Keratinocyte (primary cell): Measurements from ENCODE around the gene CACNA2D1. TPM values are rescaled to one million over a fixed set of nuclear protein-coding genes. Genes with fewer than 3 reads are reported as not detected.

Experiments
- DNase-seq: peaks from one replicate; pipeline ENCODE4 v3.0.0-alpha.2; 2011; ENCODE audit warnings: low read depth, missing footprints, low spot score
- FAIRE-seq: peaks from 2 replicates; lab custom pipeline; 2011; peaks lifted over from hg19 to GRCh38; lab: Jason Lieb, UNC
- H2AFZ ChIP-seq: 2 replicates; pipeline ENCODE4 v1.6.0; 2012; ENCODE audit warnings: low read length, control low read depth, inconsistent platforms; ENCODE audit not compliant: control insufficient read depth
- H3K27ac ChIP-seq: 2 replicates; pipeline ENCODE4 v1.5.1; 2011; ENCODE audit warnings: low read length; ENCODE audit not compliant: control insufficient read depth, insufficient read depth
- H3K27me3 ChIP-seq: 3 replicates; pipeline ENCODE4 v1.6.0; 2011; ENCODE audit warnings: low read length; ENCODE audit not compliant: control insufficient read depth, insufficient read depth; ENCODE audit errors: extremely low read depth
- H3K36me3 ChIP-seq, 2 experiments: 2 replicates in 1 of 2; 3 replicates in 1 of 2; pipeline ENCODE4 v1.5.1; 2011; ENCODE audit warnings: low read length in 2 of 2, mild to moderate bottlenecking in 1 of 2; ENCODE audit not compliant: control insufficient read depth in 2 of 2, insufficient read depth in 2 of 2; ENCODE audit errors: extremely low read depth in 1 of 2
- H3K4me1 ChIP-seq: 3 replicates; pipeline ENCODE4 v1.5.1; 2011; ENCODE audit warnings: low read length; ENCODE audit not compliant: control insufficient read depth, insufficient read depth; ENCODE audit errors: extremely low read depth
- H3K4me2 ChIP-seq: 3 replicates; pipeline ENCODE4 v1.6.0; 2011; ENCODE audit warnings: low read depth, low read length; ENCODE audit not compliant: control insufficient read depth, insufficient read depth; ENCODE audit errors: extremely low read depth
- H3K4me3 ChIP-seq, 3 experiments: fragments of 200-600 bp in 1 of 3; sonication (generic) in 1 of 3; 2 replicates in 2 of 3; 3 replicates in 1 of 3; pipeline ENCODE4 v1.5.1; 2011 to 2016; ENCODE audit warnings: low read length in 3 of 3, mild to moderate bottlenecking in 3 of 3, control low read depth in 2 of 3, inconsistent platforms in 1 of 3, low read depth in 1 of 3, mixed read lengths in 1 of 3, mixed run types in 1 of 3, moderate library complexity in 1 of 3; ENCODE audit not compliant: control insufficient read depth in 2 of 3, insufficient read depth in 2 of 3; ENCODE audit errors: extremely low read depth in 1 of 3
- H3K79me2 ChIP-seq: 2 replicates; pipeline ENCODE4 v1.6.0; 2012; ENCODE audit warnings: low read length; ENCODE audit not compliant: control insufficient read depth, insufficient read depth
- H3K9ac ChIP-seq: 3 replicates; pipeline ENCODE4 v1.6.0; 2011; ENCODE audit warnings: low read length; ENCODE audit not compliant: control insufficient read depth, insufficient read depth; ENCODE audit errors: extremely low read depth
- H3K9me1 ChIP-seq: 3 replicates; pipeline ENCODE4 v1.6.0; 2011; ENCODE audit warnings: low read length; ENCODE audit not compliant: control insufficient read depth, insufficient read depth; ENCODE audit errors: extremely low read depth
- H3K9me3 ChIP-seq: 2 replicates; pipeline ENCODE4 v1.5.1; 2012; ENCODE audit warnings: low read depth, low read length; ENCODE audit not compliant: control insufficient read depth
- H4K20me1 ChIP-seq: 3 replicates; pipeline ENCODE4 v1.6.0; 2011; ENCODE audit warnings: low read length; ENCODE audit not compliant: control insufficient read depth, insufficient read depth; ENCODE audit errors: extremely low read depth
- EZH2 ChIP-seq: IDR thresholded peaks from one replicate; pipeline ENCODE4 v1.6.1; 2012; ENCODE audit warnings: inconsistent platforms, mild to moderate bottlenecking, low read length, moderate library complexity
- dilution Hi-C: fragments of 300-500 bp; cut with MboI; formaldehyde crosslinking; loops from one replicate; pipeline ENCODE4 v1.7.0; 2020; ENCODE audit warnings: low sequenced_read_pairs; ENCODE audit not compliant: extremely low pct_ligation_motif_present
- polyA plus RNA-seq, 5 experiments: library from polyadenylated mRNA; depleted of rRNA in 3 of 5; stranded (reverse) in 3 of 5; stranded (forward) in 1 of 5; unstranded in 1 of 5; fragments of >200 nt; gene quantifications; 1 replicate in 1 of 5; 2 replicates in 3 of 5; 3 replicates in 1 of 5; pipeline versions ENCODE4 v1.2.1 to v1.2.3, GENCODE V29; 2011 to 2012; ENCODE audit warnings: missing spikeins in 2 of 5, low read depth in 1 of 5, low replicate concordance in 1 of 5
- TF ChIP-seq, protein P1 (sequence below), 3 experiments: IDR thresholded peaks in 1 of 3; conservative IDR thresholded peaks in 1 of 3; optimal IDR thresholded peaks in 1 of 3; 2 replicates in 2 of 3; 3 replicates in 1 of 3; pipeline versions ENCODE3 to v1.5.1; 2011; ENCODE audit warnings: low read length in 3 of 3, mild to moderate bottlenecking in 3 of 3, moderate library complexity in 2 of 3, control low read depth in 1 of 3, inconsistent platforms in 1 of 3; ENCODE audit not compliant: insufficient read depth in 2 of 3; ENCODE audit errors: extremely low read depth in 1 of 3

The CACNA2D1 gene
- polyA plus RNA-seq, 1 donor (not counting 4 experiments of a cell fraction or from before 2014, with no cell fraction given), result 1.8 TPM

DNA sequence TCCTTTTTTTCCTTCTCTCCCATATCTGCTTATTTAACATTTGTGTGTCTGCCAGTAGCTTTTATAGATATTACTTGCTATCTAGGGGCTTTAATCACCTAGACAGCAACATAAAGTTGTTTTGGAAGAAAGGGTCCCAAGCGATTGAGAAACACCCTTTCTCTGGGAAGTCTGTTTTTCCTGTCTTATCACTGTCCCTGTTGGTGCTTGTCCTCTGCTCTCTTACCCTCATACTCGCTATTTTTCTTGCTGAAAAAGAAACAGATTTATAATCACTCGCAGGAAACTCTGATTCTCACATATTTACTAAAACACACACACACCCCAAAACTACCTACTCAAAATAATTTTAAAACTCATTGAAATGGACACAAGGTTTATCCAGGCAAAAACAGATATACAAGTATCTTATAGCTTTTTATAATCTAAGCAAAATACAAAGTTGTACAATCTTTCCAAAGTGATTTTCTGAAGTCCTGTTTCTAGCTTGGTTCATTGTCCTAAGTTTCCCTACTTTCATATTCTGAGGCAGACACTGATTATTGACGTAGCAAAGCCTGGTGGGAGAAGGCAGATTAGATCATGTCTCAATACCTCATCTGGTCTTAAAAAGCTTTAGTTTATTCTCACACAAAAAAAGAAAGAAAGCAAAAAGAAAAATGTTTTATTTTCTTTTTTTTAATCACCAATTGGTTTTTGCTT, 157.3 kb downstream of the CACNA2D1 start:
- no peak for DNase-seq
- dilution Hi-C loops, result no loop called here
- no peaks in the 10 kb centered on the region for H3K79me2 ChIP-seq
- no peaks in the 10 kb centered on the region for H3K9me1 ChIP-seq
- H3K9ac ChIP-seq, result no peak overlapping the region
- TF ChIP-seq EZH2, result no peak
- TF ChIP-seq, protein P1, sequence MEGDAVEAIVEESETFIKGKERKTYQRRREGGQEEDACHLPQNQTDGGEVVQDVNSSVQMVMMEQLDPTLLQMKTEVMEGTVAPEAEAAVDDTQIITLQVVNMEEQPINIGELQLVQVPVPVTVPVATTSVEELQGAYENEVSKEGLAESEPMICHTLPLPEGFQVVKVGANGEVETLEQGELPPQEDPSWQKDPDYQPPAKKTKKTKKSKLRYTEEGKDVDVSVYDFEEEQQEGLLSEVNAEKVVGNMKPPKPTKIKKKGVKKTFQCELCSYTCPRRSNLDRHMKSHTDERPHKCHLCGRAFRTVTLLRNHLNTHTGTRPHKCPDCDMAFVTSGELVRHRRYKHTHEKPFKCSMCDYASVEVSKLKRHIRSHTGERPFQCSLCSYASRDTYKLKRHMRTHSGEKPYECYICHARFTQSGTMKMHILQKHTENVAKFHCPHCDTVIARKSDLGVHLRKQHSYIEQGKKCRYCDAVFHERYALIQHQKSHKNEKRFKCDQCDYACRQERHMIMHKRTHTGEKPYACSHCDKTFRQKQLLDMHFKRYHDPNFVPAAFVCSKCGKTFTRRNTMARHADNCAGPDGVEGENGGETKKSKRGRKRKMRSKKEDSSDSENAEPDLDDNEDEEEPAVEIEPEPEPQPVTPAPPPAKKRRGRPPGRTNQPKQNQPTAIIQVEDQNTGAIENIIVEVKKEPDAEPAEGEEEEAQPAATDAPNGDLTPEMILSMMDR (optimal IDR thresholded peaks at IDR 0.05 in 1 of 3, IDR thresholded peaks at IDR 0.05 in 1 of 3, conservative IDR thresholded peaks at IDR 0.05 in 1 of 3; ENCODE audit: extremely low read depth in 1 of 3, insufficient read depth in 2 of 3, low read length in 3 of 3), result no peak
- no peak overlapping the region for H3K4me2 ChIP-seq
- no peaks in the 10 kb centered on the region for H3K4me1 ChIP-seq
- no peaks in the 10 kb centered on the region for H3K9me3 ChIP-seq
- no peaks in the 10 kb centered on the region for H3K36me3 ChIP-seq
- H4K20me1 ChIP-seq, result no peaks in the 10 kb centered on the region
- H3K27me3 ChIP-seq, result no peaks in the 10 kb centered on the region
- no peak for FAIRE-seq
- H3K27ac ChIP-seq, result no peak overlapping the region
- H2AFZ ChIP-seq, result no peak overlapping the region
- no peak overlapping the region for H3K4me3 ChIP-seq

DNA sequence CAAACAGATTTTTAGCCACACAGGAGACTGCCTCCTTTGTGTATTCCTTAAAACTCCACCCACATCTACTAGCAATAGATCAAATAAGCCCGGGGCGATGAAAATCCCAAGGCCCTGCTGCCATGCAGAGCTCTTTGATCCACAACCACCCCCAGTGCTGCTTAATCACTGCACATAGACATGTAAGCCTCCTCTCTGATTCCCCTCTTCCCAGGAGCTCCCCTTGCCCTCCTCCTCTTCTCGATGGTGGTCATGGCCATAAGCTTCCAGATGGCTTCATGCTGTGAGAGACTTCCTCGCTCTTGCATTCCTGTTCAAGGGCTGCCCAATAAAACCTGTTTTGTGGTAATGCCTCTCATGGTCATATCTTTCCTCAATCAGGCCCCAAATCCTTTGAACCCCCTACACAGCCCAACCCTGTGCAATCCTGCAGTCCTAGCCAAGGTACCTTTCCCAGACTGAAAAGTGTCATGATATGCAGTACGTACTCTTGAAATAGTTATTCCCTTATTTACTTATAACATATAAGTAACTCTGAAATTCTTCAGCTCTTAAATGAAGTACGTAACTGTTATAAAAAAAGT, 158.5 kb downstream of the CACNA2D1 start:
- H3K4me3 ChIP-seq, result no peak overlapping the region
- no peaks in the 10 kb centered on the region for H3K9me1 ChIP-seq
- H3K36me3 ChIP-seq, result no peaks in the 10 kb centered on the region
- TF ChIP-seq EZH2, result no peak
- TF ChIP-seq, protein P1 (optimal IDR thresholded peaks at IDR 0.05 in 1 of 3, IDR thresholded peaks at IDR 0.05 in 1 of 3, conservative IDR thresholded peaks at IDR 0.05 in 1 of 3; ENCODE audit: extremely low read depth in 1 of 3, insufficient read depth in 2 of 3, low read length in 3 of 3), result no peak
- dilution Hi-C loops, result no loop called here
- FAIRE-seq (no peak), DNase-seq (no peak)
- H2AFZ ChIP-seq, result no peak overlapping the region
- no peaks in the 10 kb centered on the region for H3K27me3 ChIP-seq
- H3K9me3 ChIP-seq, result no peaks in the 10 kb centered on the region
- H3K4me1 ChIP-seq, result no peaks in the 10 kb centered on the region
- no peaks in the 10 kb centered on the region for H4K20me1 ChIP-seq
- no peak overlapping the region for H3K9ac ChIP-seq
- no peak overlapping the region for H3K4me2 ChIP-seq
- H3K27ac ChIP-seq, result no peak overlapping the region
- no peaks in the 10 kb centered on the region for H3K79me2 ChIP-seq
